ENCODE measurements around the gene CWC22. TPM values are rescaled to one million over a fixed set of nuclear protein-coding genes. Genes with fewer than 3 reads are reported as not detected.

Gene CWC22
- total RNA-seq, 1 experiment from 2014 or later: 34.0 TPM

DNA sequence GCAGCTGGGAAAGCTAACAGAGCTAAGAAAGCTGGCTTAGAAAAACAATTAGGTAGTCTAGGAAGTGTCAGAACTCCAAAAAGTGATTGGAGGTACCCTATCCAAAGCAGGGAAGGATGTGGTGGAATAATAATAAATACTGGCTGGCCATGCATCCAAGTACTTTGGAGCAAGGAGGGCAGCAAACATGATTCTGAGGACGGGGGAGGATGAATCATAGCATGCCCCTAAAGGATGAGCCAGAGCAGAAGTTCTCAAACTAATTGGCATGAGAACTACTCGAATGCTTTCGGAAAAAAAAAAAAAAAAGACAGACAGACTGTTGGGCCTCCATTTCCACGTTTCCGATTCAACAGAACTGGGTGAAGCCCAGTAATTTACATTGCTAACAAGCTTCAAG is 2.4 kb downstream of the CWC22 start:
- no peak for DNase-seq (ENCODE audit: unreplicated experiment)
- Mint-ChIP-seq H3K27ac (ENCODE audit: low read depth, unreplicated experiment) (no peak overlapping the region), H3K36me3 (ENCODE audit: insufficient read depth, unreplicated experiment) (peaks cover 18% of the 10 kb centered on the region), H3K27me3 (ENCODE audit: insufficient read depth, unreplicated experiment) (no peaks in the 10 kb centered on the region), H3K4me1 (ENCODE audit: insufficient read depth, unreplicated experiment) (peaks cover 43% of the 10 kb centered on the region), H3K4me3 (ENCODE audit: unreplicated experiment) (no peak overlapping the region), H3K9me3 (ENCODE audit: unreplicated experiment) (no peaks in the 10 kb centered on the region)
- CTCF ChIA-PET: interaction anchor here (0.6 to 4.4 kb wide), 4 partner anchors 14 to 237 kb away, joined by 3 to 26 read pairs (median 4); no protein-coding TSS in a partner anchor
- intact Hi-C loops (cut with micrococcal nuclease): loop anchor here (5.0 kb wide), 1 partner anchor 38 kb away; no protein-coding TSS in a partner anchor
- TF ChIP-seq, protein P1, sequence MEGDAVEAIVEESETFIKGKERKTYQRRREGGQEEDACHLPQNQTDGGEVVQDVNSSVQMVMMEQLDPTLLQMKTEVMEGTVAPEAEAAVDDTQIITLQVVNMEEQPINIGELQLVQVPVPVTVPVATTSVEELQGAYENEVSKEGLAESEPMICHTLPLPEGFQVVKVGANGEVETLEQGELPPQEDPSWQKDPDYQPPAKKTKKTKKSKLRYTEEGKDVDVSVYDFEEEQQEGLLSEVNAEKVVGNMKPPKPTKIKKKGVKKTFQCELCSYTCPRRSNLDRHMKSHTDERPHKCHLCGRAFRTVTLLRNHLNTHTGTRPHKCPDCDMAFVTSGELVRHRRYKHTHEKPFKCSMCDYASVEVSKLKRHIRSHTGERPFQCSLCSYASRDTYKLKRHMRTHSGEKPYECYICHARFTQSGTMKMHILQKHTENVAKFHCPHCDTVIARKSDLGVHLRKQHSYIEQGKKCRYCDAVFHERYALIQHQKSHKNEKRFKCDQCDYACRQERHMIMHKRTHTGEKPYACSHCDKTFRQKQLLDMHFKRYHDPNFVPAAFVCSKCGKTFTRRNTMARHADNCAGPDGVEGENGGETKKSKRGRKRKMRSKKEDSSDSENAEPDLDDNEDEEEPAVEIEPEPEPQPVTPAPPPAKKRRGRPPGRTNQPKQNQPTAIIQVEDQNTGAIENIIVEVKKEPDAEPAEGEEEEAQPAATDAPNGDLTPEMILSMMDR (IDR thresholded peaks at IDR 0.05; ENCODE audit: unreplicated experiment): no peak
- POLR2A ChIA-PET: interaction anchor here (0.6 kb wide), 1 partner anchor 23 kb away, joined by 3 read pairs; no protein-coding TSS in a partner anchor
- no TSS peak for BruUV-seq (replicated peaks)

DNA sequence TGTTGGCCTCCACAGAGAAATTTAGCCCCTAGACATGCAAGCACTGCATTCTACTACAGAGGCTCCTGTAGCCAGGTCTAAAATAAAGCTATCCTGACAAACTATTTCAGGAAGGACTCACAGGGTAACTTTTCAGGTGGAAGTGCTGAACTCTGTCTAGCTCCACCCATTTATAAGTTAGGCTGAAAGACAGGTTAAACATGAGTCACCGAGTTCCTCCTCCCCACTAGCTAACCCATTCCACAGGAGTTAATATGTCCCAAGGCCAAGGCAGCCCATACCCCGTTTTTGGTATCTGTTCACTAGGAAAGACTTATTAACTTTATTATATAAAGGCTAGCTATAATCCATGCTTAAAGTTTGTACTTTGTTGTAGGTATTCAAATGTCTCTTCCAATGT is 3.5 kb downstream of the CWC22 start:
- Mint-ChIP-seq H3K27ac (ENCODE audit: low read depth, unreplicated experiment) (peak overlapping the region; percentile 61), H3K4me1 (ENCODE audit: insufficient read depth, unreplicated experiment) (peaks cover 43% of the 10 kb centered on the region), H3K9me3 (ENCODE audit: unreplicated experiment) (no peaks in the 10 kb centered on the region), H3K27me3 (ENCODE audit: insufficient read depth, unreplicated experiment) (no peaks in the 10 kb centered on the region), H3K4me3 (ENCODE audit: unreplicated experiment) (no peak overlapping the region), H3K36me3 (ENCODE audit: insufficient read depth, unreplicated experiment) (peaks cover 26% of the 10 kb centered on the region)
- DNase-seq (ENCODE audit: unreplicated experiment): peak; percentile 28
- ChIA-PET CTCF (interaction anchor here (0.6 to 4.4 kb wide), 9 partner anchors 12 to 1521 kb away, joined by 3 to 26 read pairs (median 4); no protein-coding TSS in a partner anchor), POLR2A (interaction anchor here (1.0 to 1.9 kb wide), 3 partner anchors 9 to 38 kb away, joined by 4 to 5 read pairs (median 5); no protein-coding TSS in a partner anchor)
- intact Hi-C loops (cut with micrococcal nuclease): no loop called here
- BruUV-seq (replicated peaks): no TSS peak
- TF ChIP-seq, protein P1 (IDR thresholded peaks at IDR 0.05; ENCODE audit: unreplicated experiment): no peak

DNA sequence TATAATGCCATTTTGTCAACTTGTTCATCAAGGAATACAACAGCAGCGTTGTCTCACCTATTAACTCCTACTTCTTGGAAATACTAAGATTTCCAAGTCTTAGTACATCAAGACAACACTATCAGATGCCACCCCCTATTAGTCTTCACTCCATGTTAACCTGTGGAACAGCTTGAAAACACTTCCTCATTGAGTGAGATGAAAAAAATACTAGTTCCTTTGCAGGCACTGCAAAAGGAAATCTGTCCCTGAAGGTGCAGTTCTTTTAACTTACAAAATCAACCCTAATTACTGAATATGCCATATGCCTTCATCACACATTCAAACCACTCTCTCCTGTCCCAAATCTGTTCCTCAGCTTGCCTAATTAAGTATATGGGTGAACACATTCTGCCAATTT is 4.0 kb downstream of the CWC22 start:
- ChIA-PET POLR2A (interaction anchor here (1.0 to 1.9 kb wide), 3 partner anchors 9 to 38 kb away, joined by 4 to 5 read pairs (median 5); no protein-coding TSS in a partner anchor), CTCF (interaction anchor here (0.6 to 4.4 kb wide), 10 partner anchors 12 to 1521 kb away, joined by 3 to 26 read pairs (median 4); no protein-coding TSS in a partner anchor)
- peak overlapping the region; percentile 61 for H3K27ac Mint-ChIP-seq (ENCODE audit: low read depth, unreplicated experiment)
- H3K4me3 Mint-ChIP-seq (ENCODE audit: unreplicated experiment): no peak overlapping the region
- BruUV-seq (replicated peaks): no TSS peak
- peaks cover 30% of the 10 kb centered on the region for H3K36me3 Mint-ChIP-seq (ENCODE audit: insufficient read depth, unreplicated experiment)
- H3K4me1 Mint-ChIP-seq (ENCODE audit: insufficient read depth, unreplicated experiment): peaks cover 43% of the 10 kb centered on the region
- TF ChIP-seq, protein P1 (IDR thresholded peaks at IDR 0.05; ENCODE audit: unreplicated experiment): no peak
- H3K27me3 Mint-ChIP-seq (ENCODE audit: insufficient read depth, unreplicated experiment): no peaks in the 10 kb centered on the region
- intact Hi-C loops (cut with micrococcal nuclease): no loop called here
- DNase-seq (ENCODE audit: unreplicated experiment): no peak
- H3K9me3 Mint-ChIP-seq (ENCODE audit: unreplicated experiment): no peaks in the 10 kb centered on the region

DNA sequence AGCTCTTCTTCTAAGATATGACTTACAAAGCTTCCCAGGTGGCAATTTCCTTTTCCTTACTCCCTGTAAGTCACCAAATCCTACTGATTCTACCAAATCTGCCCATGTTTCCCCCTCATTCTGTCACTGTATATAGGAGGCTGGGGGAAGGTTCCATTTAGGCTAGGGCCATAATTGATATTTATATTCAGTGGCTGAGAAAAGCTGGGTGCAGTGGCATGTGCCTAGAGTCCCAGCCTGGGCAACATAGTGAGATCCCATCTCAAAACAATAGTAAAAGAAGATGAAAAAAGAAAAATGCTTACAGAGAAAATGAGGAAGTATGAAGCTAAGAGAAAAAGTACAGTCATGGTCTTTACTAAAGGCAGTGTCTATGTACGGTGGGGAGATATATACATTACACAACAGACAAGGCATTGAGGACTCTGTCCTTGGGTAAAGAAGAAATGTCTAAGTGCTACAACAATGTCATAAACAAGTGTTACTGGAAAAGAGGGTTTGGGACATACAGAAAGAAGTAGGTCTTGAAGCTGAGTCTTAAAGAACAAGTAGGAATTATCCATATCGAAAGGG is 4.8 kb downstream of the CWC22 start:
- Mint-ChIP-seq H3K4me3 (ENCODE audit: unreplicated experiment) (no peak overlapping the region), H3K4me1 (ENCODE audit: insufficient read depth, unreplicated experiment) (peaks cover 43% of the 10 kb centered on the region), H3K27ac (ENCODE audit: low read depth, unreplicated experiment) (peak overlapping the region; percentile 17), H3K27me3 (ENCODE audit: insufficient read depth, unreplicated experiment) (no peaks in the 10 kb centered on the region), H3K9me3 (ENCODE audit: unreplicated experiment) (no peaks in the 10 kb centered on the region), H3K36me3 (ENCODE audit: insufficient read depth, unreplicated experiment) (peaks cover 30% of the 10 kb centered on the region)
- ChIA-PET POLR2A (interaction anchor here (1.9 kb wide), 1 partner anchor 10 kb away, joined by 5 read pairs; no protein-coding TSS in a partner anchor), CTCF (interaction anchor here (0.9 to 4.4 kb wide), 5 partner anchors 10 to 74 kb away, joined by 4 to 26 read pairs (median 7); no protein-coding TSS in a partner anchor)
- no peak for DNase-seq (ENCODE audit: unreplicated experiment)
- no TSS peak for BruUV-seq (replicated peaks)
- intact Hi-C loops (cut with micrococcal nuclease): no loop called here
- TF ChIP-seq, protein P1 (IDR thresholded peaks at IDR 0.05; ENCODE audit: unreplicated experiment): no peak

Measured in MCF 10A (cell line).